Stimulated activated CD4-positive, alpha-beta T cell treated with anti-CD3 and anti-CD28 coated beads, Interleukin-2, amount 100 ng/mL, for 48 hours (primary cell): Measurements from ENCODE around the gene PHKA1.
"Not testable (repeated sequence)": the region's sequence is repeated elsewhere in the genome, so short reads cannot be mapped to it uniquely, and the experiment has no call there.

ENCODE experiments used
- DNase-seq, 2 donors: peaks; one replicate each; pipeline ENCODE4 v3.0.0-alpha.2; 2020

PHKA1 gene

GRCh38 chrX:72663737-72664136 lies 50.4 kb downstream of the PHKA1 start:
- no peak for DNase-seq

DNA sequence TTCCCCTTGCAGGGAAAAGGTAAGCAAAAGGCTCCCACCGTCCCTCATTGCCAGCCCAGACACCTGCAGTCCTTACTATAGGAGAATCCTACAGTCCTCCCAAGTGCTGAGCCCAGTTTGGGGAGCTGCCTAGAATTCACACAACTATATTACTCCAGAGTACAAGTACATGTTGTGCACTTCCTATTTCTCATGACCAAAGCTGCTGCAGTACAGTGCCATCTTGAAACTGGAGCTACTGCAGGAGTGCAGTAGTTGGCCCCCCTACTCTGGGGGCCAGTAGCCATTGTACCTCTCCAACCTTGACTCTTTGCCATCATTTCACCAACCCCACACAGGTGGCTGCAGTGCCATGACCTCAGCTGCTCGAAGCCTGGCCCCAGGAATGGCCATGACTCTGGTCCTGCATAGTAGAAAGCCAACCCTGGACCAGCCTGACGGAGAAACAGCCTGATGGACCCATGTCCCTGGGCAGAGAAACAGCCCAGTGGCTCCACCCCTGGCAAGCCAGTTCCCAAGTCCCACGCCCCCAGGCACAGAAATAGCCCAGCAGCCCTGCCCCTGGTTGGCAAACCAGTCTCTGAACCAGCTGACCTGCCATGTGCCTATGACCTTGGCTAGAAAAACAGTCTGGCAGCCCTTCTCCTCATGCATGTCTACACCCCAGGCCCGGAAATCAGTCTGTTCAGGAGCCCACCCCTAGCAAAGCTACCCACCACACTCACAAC lies 51.9 kb downstream of the PHKA1 start:
- DNase-seq: no peak

GRCh38 chrX:72659723-72660122 lies 54.4 kb downstream of the PHKA1 start:
- no peak for DNase-seq

GRCh38 chrX:72652082-72652481 lies 62.0 kb downstream of the PHKA1 start:
- no peak for DNase-seq

GRCh38 chrX:72644946-72645345 lies 69.2 kb downstream of the PHKA1 start:
- no peak for DNase-seq

- DNase-seq: no peak
Observed at GRCh38 chrX:72641611-72642010, 72.5 kb downstream of the PHKA1 start.

- no peak for DNase-seq
Observed at GRCh38 chrX:72635930-72636329, 78.2 kb downstream of the PHKA1 start.

GRCh38 chrX:72634331-72634730 lies 79.8 kb downstream of the PHKA1 start:
- DNase-seq: no peak

DNA sequence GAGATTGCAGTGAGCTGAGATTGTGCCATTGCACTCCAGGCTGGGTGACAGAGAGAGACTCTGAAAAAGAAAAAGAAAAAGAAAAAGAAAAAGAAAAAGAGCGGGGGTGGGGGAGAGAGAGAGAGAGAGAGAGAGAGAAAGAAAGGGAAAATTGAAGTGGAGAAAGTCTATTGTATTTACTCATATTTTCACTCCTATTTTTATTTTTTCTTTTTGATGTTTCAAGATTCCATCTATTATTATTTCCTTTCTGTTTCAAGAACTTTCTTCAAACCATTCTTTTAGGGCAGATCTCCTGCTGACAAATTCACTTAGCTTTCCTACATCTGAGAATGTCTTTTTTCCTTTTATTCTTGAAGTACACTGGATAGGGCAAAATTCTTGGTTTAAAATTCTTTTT lies 83.9 kb downstream of the PHKA1 start:
- DNase-seq: no peak

GRCh38 chrX:72624194-72624593 lies 89.9 kb downstream of the PHKA1 start:
- no peak for DNase-seq

GRCh38 chrX:72621625-72622485 lies 92.3 kb downstream of the PHKA1 start:
- no peak for DNase-seq

- DNase-seq: no peak
Observed at GRCh38 chrX:72621163-72621562, 92.9 kb downstream of the PHKA1 start.

GRCh38 chrX:72620550-72621145 lies 93.5 kb downstream of the PHKA1 start:
- peak; percentile 23 to 26 for DNase-seq

GRCh38 chrX:72609313-72609712 lies 104.8 kb downstream of the PHKA1 start:
- DNase-seq: no peak

DNA sequence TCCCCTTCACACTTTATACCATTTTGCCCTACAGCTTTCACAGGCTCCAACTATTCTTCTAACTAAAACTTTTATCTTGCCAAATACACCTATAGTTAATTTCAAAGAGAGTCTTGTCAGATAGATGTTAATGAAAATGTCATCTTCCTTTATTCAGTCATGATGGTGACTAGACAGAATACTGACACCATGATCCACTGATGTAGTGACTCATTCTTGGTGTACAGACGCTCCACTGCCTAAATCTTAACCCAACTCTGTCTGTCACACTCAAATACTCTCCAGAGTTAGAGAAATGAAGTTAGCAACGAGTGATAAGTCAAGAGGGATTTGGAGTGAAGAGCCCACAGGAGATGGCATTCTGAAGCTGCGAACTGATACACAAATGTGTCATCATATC lies 109.4 kb downstream of the PHKA1 start:
- DNase-seq: no peak

DNA sequence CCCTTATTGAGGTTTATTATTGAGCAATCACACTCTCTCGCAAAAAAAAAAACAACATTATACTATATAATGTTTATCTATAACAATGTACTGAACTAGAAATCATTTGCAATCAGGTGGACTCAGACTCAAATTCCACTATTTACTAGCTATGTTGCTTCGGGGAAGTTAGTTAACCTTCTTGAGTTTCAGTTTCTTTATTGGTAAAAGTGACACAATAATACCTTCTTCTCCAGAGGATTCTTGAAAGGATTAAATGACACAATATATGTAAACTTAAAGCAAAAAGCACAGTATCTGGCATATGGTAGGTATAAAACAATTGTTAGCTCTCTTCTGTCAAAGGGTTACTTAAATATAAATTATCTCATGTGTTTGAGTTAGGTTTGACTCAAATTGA lies 110.0 kb downstream of the PHKA1 start:
- no peak for DNase-seq

GRCh38 chrX:72591038-72591437 lies 123.1 kb downstream of the PHKA1 start:
- DNase-seq: not testable (repeated sequence)

- no peak for DNase-seq
Observed at GRCh38 chrX:72584163-72584562, 129.9 kb downstream of the PHKA1 start.

DNA sequence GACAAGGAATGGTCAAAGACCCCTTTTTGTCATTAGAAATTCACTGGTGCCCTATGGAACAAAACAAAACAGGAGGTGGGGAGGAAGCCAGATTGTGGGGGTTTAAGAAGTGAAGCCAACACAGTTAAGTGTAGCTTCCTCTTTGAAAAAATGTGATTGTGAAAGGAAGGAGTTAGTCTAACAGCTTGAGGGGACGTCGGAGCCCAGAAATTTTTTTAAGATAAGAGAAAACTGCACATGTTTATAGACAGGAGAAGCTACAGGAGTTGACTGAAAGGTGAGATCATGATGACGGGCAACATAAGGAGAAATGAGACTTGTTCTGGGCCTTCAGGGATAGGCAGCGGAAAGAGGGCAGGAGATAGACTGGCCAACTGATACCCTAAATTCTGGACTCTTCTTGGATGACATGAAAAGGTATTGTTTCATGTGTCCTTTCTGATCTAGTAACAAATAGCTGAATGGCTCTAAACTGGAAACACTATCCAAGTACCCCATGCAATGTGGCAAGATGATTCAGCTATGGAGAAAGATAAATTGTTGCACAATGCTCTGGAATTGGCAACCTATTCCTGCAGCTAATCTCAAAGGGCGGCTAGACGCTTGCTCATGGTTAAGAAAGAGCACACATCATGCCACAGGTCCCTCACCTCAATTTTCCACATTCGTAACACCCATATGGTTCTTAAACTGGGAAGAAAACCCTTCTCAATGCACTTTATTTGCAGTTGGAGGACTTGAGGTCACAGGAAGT lies 137.8 kb downstream of the PHKA1 start:
- DNase-seq: no peak

GRCh38 chrX:72573158-72573511 lies 141.0 kb downstream of the PHKA1 start:
- no peak for DNase-seq

GRCh38 chrX:72572248-72573157 lies 141.6 kb downstream of the PHKA1 start, which contains the start of gene HDAC8:
Gene HDAC8 (minus strand): TSS chrX:72572843. CDS start chrX:72572761, 82 bp downstream.
- peak; percentile 16 to 22 for DNase-seq

GRCh38 chrX:72569786-72570185 lies 144.3 kb downstream of the PHKA1 start:
- DNase-seq: no peak
